ENCODE data around the gene COLGALT1.
"Not testable (repeated sequence)": the region's sequence is repeated elsewhere in the genome, so short reads cannot be mapped to it uniquely, and the experiment has no call there.

The COLGALT1 gene

GRCh38 chr19:17562097-17562496 is 6.6 kb downstream of the COLGALT1 start:
- no peak for DNase-seq (ENCODE audit: low spot score)

DNA sequence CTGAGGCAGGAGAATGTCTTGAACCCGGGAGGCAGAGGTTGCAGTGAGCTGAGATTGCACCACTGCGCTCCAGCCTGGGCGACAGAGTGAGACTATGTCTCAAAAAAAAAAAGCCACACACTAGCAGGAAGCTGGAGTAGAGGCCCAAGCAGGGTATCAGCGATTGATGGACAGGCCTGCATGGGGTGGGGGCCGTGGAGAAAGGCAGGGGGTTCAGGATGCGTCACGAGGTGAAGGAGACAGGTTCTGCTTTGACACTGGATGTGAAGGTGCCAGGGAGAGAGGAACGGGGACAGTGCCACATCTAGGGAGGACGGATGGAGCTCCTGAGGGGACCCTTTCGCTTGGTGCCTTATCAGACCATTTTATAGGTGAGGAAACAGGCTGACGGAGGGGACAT is 7.1 kb downstream of the COLGALT1 start:
- DNase-seq (ENCODE audit: low spot score): no peak

- DNase-seq (ENCODE audit: low spot score): no peak
Observed at GRCh38 chr19:17564781-17565180, 9.3 kb downstream of the COLGALT1 start.

- no peak for DNase-seq (ENCODE audit: low spot score)
Observed at GRCh38 chr19:17565611-17566010, 10.2 kb downstream of the COLGALT1 start.

DNA sequence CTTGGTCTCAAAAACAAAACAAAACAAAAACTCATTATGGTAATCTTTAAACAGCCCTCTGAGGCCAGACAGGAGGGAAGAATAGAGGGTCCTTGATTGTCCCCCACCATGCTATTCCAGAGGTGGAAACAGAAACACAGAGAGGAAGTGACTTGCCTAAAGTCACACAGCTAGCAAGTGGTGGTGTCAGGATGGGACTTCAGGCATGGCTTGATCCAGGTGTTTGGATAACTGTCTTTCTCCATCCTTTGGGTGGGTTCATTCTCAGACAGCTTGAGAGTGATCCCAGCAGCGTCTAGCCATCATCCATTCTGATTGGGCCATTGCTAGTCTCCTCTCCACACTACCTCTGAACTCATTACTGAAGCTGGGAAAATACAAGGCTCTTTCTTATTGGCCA is 12.5 kb downstream of the COLGALT1 start:
- no peak for DNase-seq (ENCODE audit: low spot score)

GRCh38 chr19:17570291-17570690 is 14.8 kb downstream of the COLGALT1 start:
- DNase-seq (ENCODE audit: low spot score): not testable (repeated sequence)

DNA sequence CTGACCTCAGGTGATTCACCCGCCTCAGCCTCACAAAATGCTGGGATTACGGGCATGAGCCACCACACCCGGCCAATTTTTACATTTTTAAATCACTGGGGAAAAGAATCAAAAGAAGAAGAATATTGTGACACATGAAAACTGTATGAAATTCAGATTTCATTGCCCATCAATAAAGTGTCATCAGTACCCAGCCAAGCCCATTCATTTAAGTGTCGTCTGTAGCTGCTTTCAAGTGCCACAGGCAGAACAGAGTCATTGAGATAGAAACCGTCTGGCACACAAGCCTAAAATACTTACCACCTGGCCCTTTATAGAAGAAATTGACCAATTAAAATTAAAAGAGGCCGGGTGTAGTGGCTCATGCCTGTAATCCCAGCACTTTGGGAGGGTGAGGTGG is 15.3 kb downstream of the COLGALT1 start:
- DNase-seq (ENCODE audit: low spot score): no peak

- DNase-seq (ENCODE audit: low spot score): no peak
Observed at GRCh38 chr19:17572638-17573037, 17.2 kb downstream of the COLGALT1 start.

GRCh38 chr19:17575871-17576757 is 20.7 kb downstream of the COLGALT1 start:
- DNase-seq (ENCODE audit: low spot score): no peak

GRCh38 chr19:17576758-17577456 is 21.5 kb downstream of the COLGALT1 start:
- peak; percentile 58 for DNase-seq (ENCODE audit: low spot score)

- no peak for DNase-seq (ENCODE audit: low spot score)
Observed at GRCh38 chr19:17577457-17578097, 22.1 kb downstream of the COLGALT1 start.

DNA sequence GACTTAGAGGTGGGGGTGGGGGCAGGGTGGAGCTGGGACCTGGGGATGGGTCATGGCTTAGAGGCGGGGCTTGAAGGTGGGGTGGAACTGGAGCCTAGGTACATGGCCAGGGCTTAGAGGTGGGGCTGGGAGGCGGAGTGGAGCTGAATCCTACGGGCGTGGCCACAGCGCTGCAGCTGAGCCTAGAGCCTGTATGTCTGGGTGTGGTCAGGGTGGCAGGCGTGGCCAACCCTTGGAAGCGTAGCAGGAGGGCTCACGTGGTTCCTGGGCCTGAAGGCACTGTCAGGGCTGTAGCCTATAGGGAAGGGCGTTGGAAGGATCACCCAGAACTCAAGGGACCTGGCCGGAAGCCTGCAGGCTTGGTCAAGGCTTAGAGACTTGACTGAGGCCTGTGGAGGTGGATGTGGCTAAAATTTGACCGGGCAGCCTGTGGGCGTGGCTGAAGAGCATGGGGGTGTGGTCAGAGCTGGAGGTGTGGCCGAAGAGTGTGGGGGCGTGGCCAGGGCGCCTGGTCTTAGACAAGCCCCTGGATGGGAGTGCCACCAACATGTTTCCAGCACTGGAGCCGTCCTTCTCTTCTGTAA is 24.3 kb downstream of the COLGALT1 start:
- DNase-seq (ENCODE audit: low spot score): peak; percentile 78

DNA sequence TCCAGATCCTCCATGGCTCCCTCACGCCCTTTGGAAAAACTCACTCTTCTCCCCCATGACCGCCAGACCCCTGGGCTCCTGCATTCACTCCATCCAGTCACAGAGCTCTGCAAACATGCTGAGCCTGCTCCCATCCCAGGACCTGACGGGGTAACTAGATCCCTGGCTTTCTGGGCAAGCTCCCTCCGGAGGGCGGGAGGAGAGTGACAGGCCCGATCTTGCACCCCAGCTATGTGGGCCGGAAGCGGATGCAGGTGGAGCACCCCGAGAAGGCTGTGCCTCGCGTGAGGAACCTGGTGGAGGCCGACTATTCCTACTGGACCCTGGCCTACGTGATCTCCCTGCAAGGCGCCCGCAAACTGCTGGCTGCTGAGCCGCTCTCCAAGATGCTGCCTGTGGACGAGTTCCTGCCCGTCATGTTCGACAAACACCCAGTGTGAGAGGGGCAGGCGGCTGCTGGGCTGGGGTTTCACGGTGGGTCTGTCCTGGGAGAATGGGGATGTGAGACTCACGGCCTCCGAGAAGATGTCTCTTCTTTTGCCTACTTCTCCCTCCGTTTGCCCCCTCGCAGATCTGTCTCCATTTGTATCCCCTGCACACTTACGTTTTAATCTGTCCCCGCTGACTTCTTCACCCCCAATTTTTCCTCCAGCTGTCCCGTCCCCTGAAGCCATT is 25.2 kb downstream of the COLGALT1 start:
- peak; percentile 30 for DNase-seq (ENCODE audit: low spot score)

DNA sequence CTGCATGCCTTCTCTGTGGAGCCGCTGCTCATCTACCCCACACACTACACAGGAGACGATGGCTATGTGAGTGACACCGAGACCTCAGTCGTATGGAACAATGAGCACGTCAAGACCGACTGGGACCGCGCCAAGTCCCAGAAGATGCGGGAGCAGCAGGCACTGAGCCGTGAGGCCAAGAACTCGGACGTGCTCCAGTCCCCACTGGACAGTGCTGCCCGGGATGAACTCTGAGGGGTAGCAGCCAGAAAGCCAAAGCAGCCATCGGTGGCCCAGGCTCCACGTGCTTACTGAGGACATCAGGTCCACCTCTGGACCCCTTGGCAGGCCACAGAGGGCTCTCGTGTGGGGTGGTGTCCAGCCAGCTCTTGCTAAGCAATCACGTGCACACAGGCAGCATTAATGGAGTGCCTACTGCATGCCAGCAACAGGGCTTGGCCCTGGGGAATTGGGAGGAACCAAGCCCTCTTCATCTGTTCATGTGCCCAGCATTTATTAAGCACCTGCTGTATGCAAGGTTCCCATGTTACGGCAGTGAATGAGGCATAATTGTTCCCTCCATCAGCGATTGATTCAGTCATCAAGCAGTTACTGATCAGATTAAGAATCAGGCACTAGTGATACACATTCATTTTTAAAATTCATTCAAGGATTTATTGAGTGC is 25.9 kb downstream of the COLGALT1 start:
- peak; percentile 12 for DNase-seq (ENCODE audit: low spot score)

- DNase-seq (ENCODE audit: low spot score): peak; percentile 35
Observed at GRCh38 chr19:17582613-17583012, 27.2 kb downstream of the COLGALT1 start.

DNA sequence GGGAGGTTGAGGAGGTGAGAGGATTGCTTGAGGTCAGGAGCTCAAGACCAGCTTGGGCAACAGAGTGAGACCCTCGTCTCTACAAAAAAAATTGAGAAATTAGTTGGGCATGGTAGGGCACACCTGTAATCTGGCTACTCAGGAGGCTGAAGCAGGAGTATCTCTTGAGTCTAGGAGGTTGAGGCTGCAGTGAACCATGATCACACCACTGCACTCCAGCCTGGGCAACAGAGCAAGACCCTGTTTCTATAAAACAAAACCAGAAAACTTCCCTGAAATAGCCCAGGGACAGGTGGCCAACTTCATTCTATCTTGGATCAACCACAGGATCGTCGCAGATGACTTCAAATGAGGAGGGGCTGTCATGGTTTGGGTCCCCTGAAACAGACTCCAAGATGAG is 28.7 kb downstream of the COLGALT1 start:
- DNase-seq (ENCODE audit: low spot score): no peak

GRCh38 chr19:17585395-17585794 is 29.9 kb downstream of the COLGALT1 start:
- not testable (repeated sequence) for DNase-seq (ENCODE audit: low spot score)

DNA sequence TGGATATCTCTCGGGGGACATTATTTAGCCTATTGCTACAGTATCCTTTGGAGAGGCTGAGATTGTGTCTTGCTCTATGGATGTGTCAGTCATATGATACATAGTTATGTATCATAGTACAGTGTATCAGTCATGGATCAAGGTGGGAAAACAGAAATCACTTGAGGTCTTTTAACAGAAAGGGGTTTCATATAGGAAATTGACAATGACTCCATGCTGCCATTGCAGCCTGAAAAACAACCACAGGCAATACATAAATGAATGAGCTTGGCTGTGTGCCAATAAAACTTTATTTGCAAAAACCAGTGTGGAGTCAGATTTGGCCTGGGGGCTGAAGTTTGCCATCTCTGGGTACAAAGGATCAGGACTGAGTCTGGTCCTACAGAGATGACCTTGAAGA is 35.4 kb downstream of the COLGALT1 start:
- DNase-seq (ENCODE audit: low spot score): no peak

DNA sequence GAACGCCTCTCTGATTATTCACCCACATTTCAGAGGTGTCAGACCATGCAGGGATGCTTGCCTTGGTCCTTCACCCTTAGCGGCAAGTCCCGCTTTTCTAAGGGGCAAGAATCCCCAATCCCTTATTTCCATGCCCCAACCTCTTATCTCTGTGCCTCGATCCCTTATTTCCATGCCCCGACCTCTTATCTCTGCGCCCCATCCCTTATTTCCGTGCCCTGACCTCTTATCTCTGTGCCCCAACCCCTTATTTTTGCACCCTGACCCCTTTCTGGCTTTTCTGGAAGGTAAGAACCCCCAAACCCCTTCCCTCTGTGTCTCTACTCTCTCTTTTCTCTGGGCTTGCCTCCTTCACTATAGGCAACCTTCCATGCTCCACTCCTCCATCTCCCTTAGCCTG is 38.8 kb downstream of the COLGALT1 start:
- DNase-seq (ENCODE audit: low spot score): not testable (repeated sequence)

GRCh38 chr19:17598063-17598462 is 42.6 kb downstream of the COLGALT1 start:
- not testable (repeated sequence) for DNase-seq (ENCODE audit: low spot score)

DNA sequence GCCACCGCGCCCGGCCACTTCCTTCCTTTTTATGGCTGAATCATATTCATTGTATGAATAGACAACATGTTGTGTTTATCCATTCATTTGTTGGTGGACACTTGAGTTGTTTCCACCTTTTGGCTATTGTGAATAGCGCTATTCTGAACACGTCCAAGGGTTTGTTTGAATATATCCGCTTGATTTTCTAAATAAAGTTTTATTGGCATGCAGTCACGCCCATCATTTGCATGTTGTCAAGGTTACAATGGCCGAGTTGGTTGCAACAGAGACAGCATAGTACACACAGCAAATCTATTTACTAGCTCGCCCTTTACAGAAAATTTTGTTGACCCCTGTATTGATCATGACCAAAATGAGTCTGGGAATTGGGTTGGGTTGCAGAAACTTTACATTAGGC is 43.5 kb downstream of the COLGALT1 start:
- no peak for DNase-seq (ENCODE audit: low spot score)
